Retinal pigment epithelial cell (primary cell): ENCODE measurements around the gene RABL6.
"Not testable (repeated sequence)": the region's sequence is repeated elsewhere in the genome, so short reads cannot be mapped to it uniquely, and the experiment has no call there.

Source experiments
- DNase-seq: peaks from one replicate; pipeline ENCODE4 v3.0.0-alpha.2; 2010; ENCODE audit warnings: low read depth
- H3K4me3 ChIP-seq: 2 replicates; pipeline ENCODE4 v1.5.1; 2011; ENCODE audit warnings: mild to moderate bottlenecking, low read length, control low read depth, moderate library complexity
- CTCF ChIP-seq: conservative IDR thresholded peaks from 2 replicates; pipeline ENCODE4 v1.5.1; 2011; ENCODE audit warnings: low read depth, low read length, control low read depth, inconsistent platforms

Gene RABL6

GRCh38 chr9:136876476-136876875 lies 68.7 kb downstream of the RABL6 start:
- no peak for DNase-seq
- no peak overlapping the region for H3K4me3 ChIP-seq
- no peak for TF ChIP-seq CTCF

GRCh38 chr9:136880651-136881050 lies 72.9 kb downstream of the RABL6 start:
- no peak for DNase-seq
- no peak overlapping the region for H3K4me3 ChIP-seq
- no peak for TF ChIP-seq CTCF

GRCh38 chr9:136881691-136882108 lies 74.0 kb downstream of the RABL6 start:
- no peak for DNase-seq
- no peak overlapping the region for H3K4me3 ChIP-seq
- TF ChIP-seq CTCF = no peak

GRCh38 chr9:136882109-136882946 lies 74.6 kb downstream of the RABL6 start:
- TF ChIP-seq CTCF = no peak
- H3K4me3 ChIP-seq = no peak overlapping the region
- no peak for DNase-seq

GRCh38 chr9:136882947-136883283 lies 75.2 kb downstream of the RABL6 start:
- not testable (repeated sequence) for H3K4me3 ChIP-seq

GRCh38 chr9:136883670-136884069 lies 75.9 kb downstream of the RABL6 start:
- DNase-seq, H3K4me3 ChIP-seq: not testable (repeated sequence)

More at GRCh38 chr9:136882947-136883283, 75.2 kb downstream of the RABL6 start:
- DNase-seq = not testable (repeated sequence)

GRCh38 chr9:136885950-136886578 lies 78.3 kb downstream of the RABL6 start, which contains the start of gene TRAF2:
Gene TRAF2, plus strand, starts transcription at chr9:136886516. Its CDS starts 12,225 bp downstream, at chr9:136898741.
- no peak for TF ChIP-seq CTCF

More at GRCh38 chr9:136885950-136886578, 78.3 kb downstream of the RABL6 start, which contains the start of gene TRAF2:
- H3K4me3 ChIP-seq = peak within 1 kb of the TSS; percentile 66
- DNase-seq = peak; percentile 98
